ENCODE results near the gene TMEM185A. TPM values are rescaled to one million over a fixed set of nuclear protein-coding genes. Genes with fewer than 3 reads are reported as not detected.
"Not testable (repeated sequence)": the region's sequence is repeated elsewhere in the genome, so short reads cannot be mapped to it uniquely, and the experiment has no call there.

TMEM185A gene
- total RNA-seq, 1 donor from 2014 or later: 15.5 TPM

DNA sequence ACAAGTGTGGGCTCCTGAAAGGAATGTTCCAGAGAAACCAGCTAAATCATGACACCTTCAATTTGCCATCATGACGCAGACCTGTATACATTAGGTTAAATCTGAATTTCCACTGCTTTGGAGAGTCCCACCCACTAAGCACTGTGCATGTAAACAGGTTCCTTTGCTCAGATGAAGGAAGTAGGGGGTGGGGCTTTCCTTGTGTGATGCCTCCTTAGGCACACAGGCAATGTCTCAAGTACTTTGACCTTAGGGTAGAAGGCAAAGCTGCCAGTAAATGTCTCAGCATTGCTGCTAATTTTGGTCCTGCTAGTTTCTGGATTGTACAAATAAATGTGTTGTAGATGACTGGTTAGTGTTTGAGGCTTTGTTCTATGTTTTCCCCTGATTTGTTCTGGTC, 84.6 kb downstream of the TMEM185A start:
- H3K27me3 ChIP-seq; H3K27ac ChIP-seq; H3K9me3 ChIP-seq; intact Hi-C loops (cut with DNase I); DNase-seq (ENCODE audit: extremely low spot score in 2 of 2); H3K4me1 ChIP-seq; H3K36me3 ChIP-seq; H3K4me3 ChIP-seq: not testable (repeated sequence)

Other genes starting within 250 kb of the TMEM185A start
- 66.0 TPM for gene IDS, start 126.5 kb downstream of the TMEM185A start, total RNA-seq
- gene EOLA1, start 90.8 kb downstream of the TMEM185A start, total RNA-seq: 9.8 TPM
- not detected for gene HSFX3, start 81.9 kb downstream of the TMEM185A start, total RNA-seq
- not detected for gene MAGEA9B, start 44.3 kb downstream of the TMEM185A start, total RNA-seq
- not detected for gene HSFX2, start 36.5 kb downstream of the TMEM185A start, total RNA-seq
- not detected for gene MAGEA11, start 80.3 kb upstream of the TMEM185A start, total RNA-seq
- gene HSFX1, start 142.3 kb upstream of the TMEM185A start, total RNA-seq: 1.2 TPM
- not detected for gene MAGEA9, start 150.1 kb upstream of the TMEM185A start, total RNA-seq
- gene MAGEA8, start 249.4 kb upstream of the TMEM185A start, total RNA-seq: not detected